HEK293T (cell line): ENCODE results near the gene APOC3.

Experiments used
- ARNT ChIP-seq: fragments of 450-650 bp; IDR thresholded peaks from 2 replicates; pipeline ENCODE4 v1.6.1; 2017; ENCODE audit warnings: mild to moderate bottlenecking
- BHLHE40 ChIP-seq: fragments of 450-650 bp; IDR thresholded peaks from 2 replicates; pipeline ENCODE4 v1.6.1; 2016; ENCODE audit warnings: mild to moderate bottlenecking, moderate library complexity, borderline replicate concordance
- ELF4 ChIP-seq: fragments of 450-650 bp; IDR thresholded peaks from 2 replicates; pipeline ENCODE4 v1.6.1; 2017; ENCODE audit warnings: antibody characterized with exemption
- FOXA1 ChIP-seq: fragments of 450-650 bp; IDR thresholded peaks from 2 replicates; pipeline ENCODE4 v1.6.1; 2016; ENCODE audit warnings: mild to moderate bottlenecking
- FOXK2 ChIP-seq: fragments of 450-650 bp; IDR thresholded peaks from 2 replicates; pipeline ENCODE4 v1.6.1; 2016; ENCODE audit warnings: mild to moderate bottlenecking
- FOXM1 ChIP-seq: fragments of 450-650 bp; IDR thresholded peaks from 2 replicates; pipeline ENCODE4 v1.6.1; 2017; ENCODE audit warnings: mild to moderate bottlenecking, borderline replicate concordance
- HDGF ChIP-seq: fragments of 450-650 bp; IDR thresholded peaks from 2 replicates; pipeline ENCODE4 v1.6.1; 2017; ENCODE audit warnings: antibody characterized with exemption, borderline replicate concordance
- NFRKB ChIP-seq: fragments of 450-650 bp; IDR thresholded peaks from 2 replicates; pipeline ENCODE4 v1.6.1; 2016; ENCODE audit warnings: mild to moderate bottlenecking, moderate library complexity
- SP1 ChIP-seq: fragments of 450-650 bp; IDR thresholded peaks from 2 replicates; pipeline ENCODE4 v1.6.1; 2017
- SUZ12 ChIP-seq: fragments of 450-650 bp; IDR thresholded peaks from 2 replicates; pipeline ENCODE4 v1.6.1; 2016; ENCODE audit warnings: mild to moderate bottlenecking
- TF ChIP-seq, protein P1 (sequence below): fragments of 450-650 bp; IDR thresholded peaks from 2 replicates; pipeline ENCODE4 v1.6.1; 2016

DNA sequence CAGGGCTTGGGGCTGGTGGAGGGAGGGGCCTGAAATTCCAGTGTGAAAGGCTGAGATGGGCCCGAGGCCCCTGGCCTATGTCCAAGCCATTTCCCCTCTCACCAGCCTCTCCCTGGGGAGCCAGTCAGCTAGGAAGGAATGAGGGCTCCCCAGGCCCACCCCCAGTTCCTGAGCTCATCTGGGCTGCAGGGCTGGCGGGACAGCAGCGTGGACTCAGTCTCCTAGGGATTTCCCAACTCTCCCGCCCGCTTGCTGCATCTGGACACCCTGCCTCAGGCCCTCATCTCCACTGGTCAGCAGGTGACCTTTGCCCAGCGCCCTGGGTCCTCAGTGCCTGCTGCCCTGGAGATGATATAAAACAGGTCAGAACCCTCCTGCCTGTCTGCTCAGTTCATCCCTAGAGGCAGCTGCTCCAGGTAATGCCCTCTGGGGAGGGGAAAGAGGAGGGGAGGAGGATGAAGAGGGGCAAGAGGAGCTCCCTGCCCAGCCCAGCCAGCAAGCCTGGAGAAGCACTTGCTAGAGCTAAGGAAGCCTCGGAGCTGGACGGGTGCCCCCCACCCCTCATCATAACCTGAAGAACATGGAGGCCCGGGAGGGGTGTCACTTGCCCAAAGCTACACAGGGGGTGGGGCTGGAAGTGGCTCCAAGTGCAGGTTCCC lies at the start of gene APOC3:
- TF ChIP-seq FOXA1, result no peak
- no peak for TF ChIP-seq SP1
- no peak for TF ChIP-seq FOXK2
- TF ChIP-seq HDGF, result no peak
- no peak for TF ChIP-seq SUZ12
- no peak for TF ChIP-seq FOXM1
- no peak for TF ChIP-seq BHLHE40
- TF ChIP-seq NFRKB, result no peak
- TF ChIP-seq, protein P1, sequence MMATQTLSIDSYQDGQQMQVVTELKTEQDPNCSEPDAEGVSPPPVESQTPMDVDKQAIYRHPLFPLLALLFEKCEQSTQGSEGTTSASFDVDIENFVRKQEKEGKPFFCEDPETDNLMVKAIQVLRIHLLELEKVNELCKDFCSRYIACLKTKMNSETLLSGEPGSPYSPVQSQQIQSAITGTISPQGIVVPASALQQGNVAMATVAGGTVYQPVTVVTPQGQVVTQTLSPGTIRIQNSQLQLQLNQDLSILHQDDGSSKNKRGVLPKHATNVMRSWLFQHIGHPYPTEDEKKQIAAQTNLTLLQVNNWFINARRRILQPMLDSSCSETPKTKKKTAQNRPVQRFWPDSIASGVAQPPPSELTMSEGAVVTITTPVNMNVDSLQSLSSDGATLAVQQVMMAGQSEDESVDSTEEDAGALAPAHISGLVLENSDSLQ, result no peak
- no peak for TF ChIP-seq ARNT
- no peak for TF ChIP-seq ELF4
